Ramos (cell line): ENCODE results near the gene PSMD1.

Experiments used
- in situ Hi-C: fragments of 300-500 bp; cut with MboI; formaldehyde crosslinking; loops from one replicate; pipeline ENCODE4 v1.14.3; 2022; ENCODE audit warnings: low sequenced_read_pairs; ENCODE audit not compliant: unreplicated experiment

PSMD1 gene

GRCh38 chr2:231033147-231034132, 23.2 kb upstream of the PSMD1 start:
- in situ Hi-C loops = no loop called here

- in situ Hi-C loops = no loop called here
Observed at GRCh38 chr2:231034291-231034882, 22.3 kb upstream of the PSMD1 start.

- in situ Hi-C loops = no loop called here
Observed at GRCh38 chr2:231036131-231036530, 20.5 kb upstream of the PSMD1 start.

GRCh38 chr2:231036578-231037106, 20.0 kb upstream of the PSMD1 start:
- in situ Hi-C loops = no loop called here

- in situ Hi-C loops = no loop called here
Observed at GRCh38 chr2:231037202-231037730, 19.4 kb upstream of the PSMD1 start, which contains the start of gene C2orf72. TSS of gene C2orf72 (plus strand) at chr2:231037523. CDS start at chr2:231037566, 43 bp downstream.

- in situ Hi-C loops = no loop called here
Observed at GRCh38 chr2:231037731-231038482, 18.8 kb upstream of the PSMD1 start.

GRCh38 chr2:231038483-231039293, 18.0 kb upstream of the PSMD1 start:
- in situ Hi-C loops = no loop called here

GRCh38 chr2:231039294-231039664, 17.4 kb upstream of the PSMD1 start:
- in situ Hi-C loops = no loop called here

- in situ Hi-C loops = no loop called here
Observed at GRCh38 chr2:231039821-231040364, 16.8 kb upstream of the PSMD1 start.

- in situ Hi-C loops = no loop called here
Observed at GRCh38 chr2:231041061-231041689, 15.5 kb upstream of the PSMD1 start.

- in situ Hi-C loops = no loop called here
Observed at GRCh38 chr2:231043796-231044195, 12.9 kb upstream of the PSMD1 start.

GRCh38 chr2:231046916-231047273, 9.8 kb upstream of the PSMD1 start:
- in situ Hi-C loops = no loop called here

GRCh38 chr2:231047274-231047922, 9.3 kb upstream of the PSMD1 start:
- in situ Hi-C loops = no loop called here

- in situ Hi-C loops = no loop called here
Observed at GRCh38 chr2:231047923-231048915, 8.4 kb upstream of the PSMD1 start.

- in situ Hi-C loops = no loop called here
Observed at GRCh38 chr2:231049286-231050017, 7.2 kb upstream of the PSMD1 start.
